ENCODE measurements around the gene COLEC12. TPM values are rescaled to one million over a fixed set of nuclear protein-coding genes. Genes with fewer than 3 reads are reported as not detected.
A peak's percentile ranks its signal among the peaks of the same experiment; 100 is the strongest.

COLEC12 gene
- total RNA-seq, 1 donor from 2014 or later = 157 TPM

- Mint-ChIP-seq H3K4me1 (ENCODE audit: unreplicated experiment) (peaks cover 17% of the 10 kb centered on the region), H3K36me3 (ENCODE audit: low read depth, unreplicated experiment) (peaks cover 4% of the 10 kb centered on the region), H3K27ac (ENCODE audit: unreplicated experiment) (no peak overlapping the region), H3K4me3 (ENCODE audit: unreplicated experiment) (no peak overlapping the region), H3K9me3 (ENCODE audit: unreplicated experiment) (no peaks in the 10 kb centered on the region), H3K27me3 (ENCODE audit: unreplicated experiment) (peaks cover 6% of the 10 kb centered on the region)
- DNase-seq (ENCODE audit: low spot score) = no peak
- TF ChIP-seq CTCF (IDR thresholded peaks at IDR 0.05; ENCODE audit: unreplicated experiment) = no peak
Measured at GRCh38 chr18:438571-438970, 61.9 kb downstream of the COLEC12 start.

GRCh38 chr18:435940-436339 is 64.6 kb downstream of the COLEC12 start:
- Mint-ChIP-seq H3K27ac (ENCODE audit: unreplicated experiment) (no peak overlapping the region), H3K27me3 (ENCODE audit: unreplicated experiment) (peaks cover 3% of the 10 kb centered on the region), H3K4me1 (ENCODE audit: unreplicated experiment) (peaks cover 21% of the 10 kb centered on the region), H3K9me3 (ENCODE audit: unreplicated experiment) (no peaks in the 10 kb centered on the region), H3K36me3 (ENCODE audit: low read depth, unreplicated experiment) (no peaks in the 10 kb centered on the region), H3K4me3 (ENCODE audit: unreplicated experiment) (no peak overlapping the region)
- DNase-seq (ENCODE audit: low spot score) = no peak
- no peak for TF ChIP-seq CTCF (IDR thresholded peaks at IDR 0.05; ENCODE audit: unreplicated experiment)

GRCh38 chr18:434410-434809 is 66.1 kb downstream of the COLEC12 start:
- H3K4me3 Mint-ChIP-seq (ENCODE audit: unreplicated experiment) = no peak overlapping the region
- no peaks in the 10 kb centered on the region for H3K36me3 Mint-ChIP-seq (ENCODE audit: low read depth, unreplicated experiment)
- H3K4me1 Mint-ChIP-seq (ENCODE audit: unreplicated experiment) = peaks cover 21% of the 10 kb centered on the region
- peak overlapping the region; percentile 9 for H3K27ac Mint-ChIP-seq (ENCODE audit: unreplicated experiment)
- peaks cover 4% of the 10 kb centered on the region for H3K27me3 Mint-ChIP-seq (ENCODE audit: unreplicated experiment)
- no peaks in the 10 kb centered on the region for H3K9me3 Mint-ChIP-seq (ENCODE audit: unreplicated experiment)
- no peak for TF ChIP-seq CTCF (IDR thresholded peaks at IDR 0.05; ENCODE audit: unreplicated experiment)
- no peak for DNase-seq (ENCODE audit: low spot score)

GRCh38 chr18:433960-434359 is 66.5 kb downstream of the COLEC12 start:
- Mint-ChIP-seq H3K4me3 (ENCODE audit: unreplicated experiment) (no peak overlapping the region), H3K36me3 (ENCODE audit: low read depth, unreplicated experiment) (no peaks in the 10 kb centered on the region), H3K4me1 (ENCODE audit: unreplicated experiment) (peaks cover 21% of the 10 kb centered on the region), H3K27me3 (ENCODE audit: unreplicated experiment) (peaks cover 4% of the 10 kb centered on the region), H3K27ac (ENCODE audit: unreplicated experiment) (no peak overlapping the region), H3K9me3 (ENCODE audit: unreplicated experiment) (no peaks in the 10 kb centered on the region)
- no peak for DNase-seq (ENCODE audit: low spot score)
- no peak for TF ChIP-seq CTCF (IDR thresholded peaks at IDR 0.05; ENCODE audit: unreplicated experiment)

- Mint-ChIP-seq H3K27ac (ENCODE audit: unreplicated experiment) (no peak overlapping the region), H3K36me3 (ENCODE audit: low read depth, unreplicated experiment) (no peaks in the 10 kb centered on the region), H3K4me1 (ENCODE audit: unreplicated experiment) (peaks cover 19% of the 10 kb centered on the region), H3K27me3 (ENCODE audit: unreplicated experiment) (peaks cover 4% of the 10 kb centered on the region), H3K4me3 (ENCODE audit: unreplicated experiment) (no peak overlapping the region), H3K9me3 (ENCODE audit: unreplicated experiment) (no peaks in the 10 kb centered on the region)
- DNase-seq (ENCODE audit: low spot score) = no peak
- no peak for TF ChIP-seq CTCF (IDR thresholded peaks at IDR 0.05; ENCODE audit: unreplicated experiment)
Measured at GRCh38 chr18:433298-433697, 67.2 kb downstream of the COLEC12 start.

Data from endothelial cell (in vitro differentiated cells).